ENCODE measurements around the gene FLVCR2. TPM values are rescaled to one million over a fixed set of nuclear protein-coding genes. Genes with fewer than 3 reads are reported as not detected.
"Not testable (repeated sequence)": the region's sequence is repeated elsewhere in the genome, so short reads cannot be mapped to it uniquely, and the experiment has no call there.

FLVCR2 gene
- total RNA-seq, 6 experiments from 2014 or later = 0.27 to 3.1 (median 1.8) TPM

- H3K36me3 Mint-ChIP-seq (ENCODE audit: low read depth) = peaks cover 24% of the 10 kb centered on the region
- DNase-seq = no peak
- H3K27me3 Mint-ChIP-seq (ENCODE audit: insufficient read depth) = peaks cover 2% of the 10 kb centered on the region; the same call in 1 of the 2 replicates
- H3K4me3 Mint-ChIP-seq = no peak overlapping the region
- H3K9me3 Mint-ChIP-seq = no peaks in the 10 kb centered on the region
- TF ChIP-seq CTCF (IDR thresholded peaks at IDR 0.05) = no peak
- H3K27ac Mint-ChIP-seq = no peak overlapping the region
- H3K4me1 Mint-ChIP-seq (ENCODE audit: low read depth) = peaks cover 10% of the 10 kb centered on the region; the same call in 1 of the 2 replicates
Observed at GRCh38 chr14:75690010-75690409, 111.6 kb downstream of the FLVCR2 start.

DNA sequence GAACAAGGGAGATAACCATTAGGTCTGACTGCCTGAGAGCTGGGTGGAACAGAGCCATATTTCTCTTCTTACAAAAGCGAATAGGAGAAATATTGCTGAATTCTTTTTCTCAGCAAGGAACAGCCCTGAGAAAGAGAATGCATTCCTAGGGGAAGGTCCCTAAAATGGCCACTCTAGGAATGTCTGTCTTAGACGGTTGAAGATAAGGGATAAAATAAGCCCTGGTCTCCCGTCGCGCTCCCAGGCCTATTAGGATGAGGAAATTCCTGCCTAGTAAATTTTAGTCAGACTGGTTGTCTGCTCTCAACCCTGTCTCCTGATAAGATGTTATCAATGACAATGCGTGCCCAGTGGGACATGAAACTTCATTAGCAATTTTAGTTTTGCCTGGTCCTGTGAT lies 116.6 kb downstream of the FLVCR2 start:
- H3K4me3 Mint-ChIP-seq; H3K4me1 Mint-ChIP-seq (ENCODE audit: low read depth); H3K27me3 Mint-ChIP-seq (ENCODE audit: insufficient read depth); H3K9me3 Mint-ChIP-seq; DNase-seq; H3K27ac Mint-ChIP-seq: not testable (repeated sequence)
- H3K36me3 Mint-ChIP-seq (ENCODE audit: low read depth) = peaks cover 29% of the 10 kb centered on the region

DNA sequence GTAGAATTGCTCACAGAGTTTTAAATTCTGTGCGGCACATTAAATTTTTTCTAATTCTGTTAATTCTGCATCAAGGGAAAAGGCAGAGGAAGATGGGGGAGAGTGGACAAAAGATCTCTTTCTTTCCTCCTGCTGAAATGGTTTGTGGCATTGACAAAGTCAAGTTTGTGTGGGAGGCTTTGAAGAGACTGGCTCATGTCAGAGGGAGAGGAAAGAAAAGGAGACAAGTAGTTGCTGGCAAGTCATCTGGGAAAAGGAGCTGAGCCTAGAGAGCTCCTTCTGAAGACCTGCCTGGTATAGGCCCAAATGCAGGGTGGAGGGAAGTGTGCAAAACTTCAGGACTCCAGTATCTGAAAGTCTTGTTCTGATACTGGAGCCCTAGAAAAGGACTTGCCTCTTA lies 119.0 kb downstream of the FLVCR2 start:
- no peaks in the 10 kb centered on the region for H3K9me3 Mint-ChIP-seq
- H3K4me3 Mint-ChIP-seq = no peak overlapping the region
- no peak overlapping the region for H3K27ac Mint-ChIP-seq
- no peaks in the 10 kb centered on the region for H3K27me3 Mint-ChIP-seq (ENCODE audit: insufficient read depth)
- TF ChIP-seq CTCF (IDR thresholded peaks at IDR 0.05) = no peak
- H3K4me1 Mint-ChIP-seq (ENCODE audit: low read depth) = no peaks in the 10 kb centered on the region
- peaks cover 27% of the 10 kb centered on the region for H3K36me3 Mint-ChIP-seq (ENCODE audit: low read depth)
- no peak for DNase-seq

Other genes with a start within 250 kb of the FLVCR2 start
- 10 to 100 TPM; 48.0 to 67.8 (median 61.8) TPM for gene JDP2, start 150.6 kb upstream of the FLVCR2 start, total RNA-seq (2021; fragmentation: NEBNext Ultra II Directional; extraction: Animal tissue kit (Norgen Biotek cat#: 25700))
- gene BATF, start 56.2 kb upstream of the FLVCR2 start, total RNA-seq (2021; fragmentation: NEBNext Ultra II Directional; extraction: Animal tissue kit (Norgen Biotek cat#: 25700)) = not detected
- 10 to 100 TPM; 14.1 to 18.2 (median 15.6) TPM for gene ERG28, start 82.3 kb downstream of the FLVCR2 start, total RNA-seq (2021; fragmentation: NEBNext Ultra II Directional; extraction: Animal tissue kit (Norgen Biotek cat#: 25700))
- gene TTLL5, start 82.6 kb downstream of the FLVCR2 start, total RNA-seq (2021; fragmentation: NEBNext Ultra II Directional; extraction: Animal tissue kit (Norgen Biotek cat#: 25700)) = 10 to 100 TPM; 22.0 to 28.9 (median 25.0) TPM

Measured in HFFc6 (cell line).